ENCODE results near the gene TRIP12. TPM values are rescaled to one million over a fixed set of nuclear protein-coding genes. Genes with fewer than 3 reads are reported as not detected.
"Not testable (repeated sequence)": the region's sequence is repeated elsewhere in the genome, so short reads cannot be mapped to it uniquely, and the experiment has no call there.

Gene TRIP12
- total RNA-seq, 1 experiment from 2014 or later = 167 TPM

GRCh38 chr2:229761663-229762062 is 160.1 kb downstream of the TRIP12 start:
- no peaks in the 10 kb centered on the region for H3K9me3 ChIP-seq (replicated peaks)
- no peak for DNase-seq
- H3K27me3 ChIP-seq = no peaks in the 10 kb centered on the region
- H3K4me1 ChIP-seq = no peaks in the 10 kb centered on the region
- H3K36me3 ChIP-seq = peaks cover 21% of the 10 kb centered on the region
- no peak overlapping the region for H3K27ac ChIP-seq
- H3K4me3 ChIP-seq = no peak overlapping the region

DNA sequence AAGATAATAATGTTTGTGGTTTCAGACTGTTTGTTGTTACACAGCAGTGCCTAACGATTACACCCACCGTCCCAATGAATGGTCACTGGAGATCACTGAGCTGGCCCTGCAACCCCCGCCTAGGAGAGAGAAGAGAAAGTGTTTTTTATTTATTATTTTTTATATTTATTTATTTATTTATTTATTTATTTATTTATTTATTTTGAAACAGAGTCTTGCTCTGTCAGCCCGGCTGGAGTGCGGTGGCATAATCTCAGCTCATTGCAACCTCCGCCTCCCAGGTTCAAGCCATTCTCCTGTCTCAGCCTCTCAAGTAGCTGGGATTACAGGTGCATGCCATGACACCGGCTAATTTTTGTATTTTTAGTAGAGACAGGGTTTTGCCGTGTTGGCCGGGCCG is 164.3 kb downstream of the TRIP12 start:
- not testable (repeated sequence) for H3K36me3 ChIP-seq; DNase-seq; H3K27me3 ChIP-seq; H3K27ac ChIP-seq; H3K9me3 ChIP-seq (replicated peaks); H3K4me3 ChIP-seq; H3K4me1 ChIP-seq

GRCh38 chr2:229752970-229753729 is 168.7 kb downstream of the TRIP12 start:
- H3K4me3 ChIP-seq = no peak overlapping the region
- H3K27me3 ChIP-seq = no peaks in the 10 kb centered on the region
- H3K27ac ChIP-seq = no peak overlapping the region

GRCh38 chr2:229749779-229750178 is 172.0 kb downstream of the TRIP12 start:
- no peaks in the 10 kb centered on the region for H3K9me3 ChIP-seq (replicated peaks)
- no peak overlapping the region for H3K4me3 ChIP-seq
- no peak overlapping the region for H3K27ac ChIP-seq
- DNase-seq = no peak
- no peaks in the 10 kb centered on the region for H3K4me1 ChIP-seq
- H3K36me3 ChIP-seq = no peaks in the 10 kb centered on the region
- H3K27me3 ChIP-seq = no peaks in the 10 kb centered on the region

More at GRCh38 chr2:229752970-229753729, 168.7 kb downstream of the TRIP12 start:
- Histone ChIP-seq H3K36me3 (no peaks in the 10 kb centered on the region), H3K4me1 (no peaks in the 10 kb centered on the region), H3K9me3 (replicated peaks) (no peaks in the 10 kb centered on the region)
- no peak for DNase-seq

GRCh38 chr2:229748950-229749349 is 172.9 kb downstream of the TRIP12 start:
- Histone ChIP-seq H3K36me3 (no peaks in the 10 kb centered on the region), H3K9me3 (replicated peaks) (no peaks in the 10 kb centered on the region), H3K4me1 (no peaks in the 10 kb centered on the region), H3K27me3 (no peaks in the 10 kb centered on the region), H3K4me3 (no peak overlapping the region), H3K27ac (no peak overlapping the region)
- DNase-seq = no peak

GRCh38 chr2:229742691-229743090 is 179.1 kb downstream of the TRIP12 start:
- H3K36me3 ChIP-seq; H3K27ac ChIP-seq; H3K4me3 ChIP-seq; DNase-seq; H3K4me1 ChIP-seq; H3K9me3 ChIP-seq (replicated peaks); H3K27me3 ChIP-seq: not testable (repeated sequence)

- DNase-seq = no peak
- Histone ChIP-seq H3K9me3 (replicated peaks) (peaks cover 7% of the 10 kb centered on the region), H3K4me3 (no peak overlapping the region), H3K27me3 (no peaks in the 10 kb centered on the region), H3K27ac (no peak overlapping the region), H3K36me3 (no peaks in the 10 kb centered on the region), H3K4me1 (no peaks in the 10 kb centered on the region; the same call in 1 of the 2 replicates)
Measured at GRCh38 chr2:229740279-229740678, 181.5 kb downstream of the TRIP12 start.

DNA sequence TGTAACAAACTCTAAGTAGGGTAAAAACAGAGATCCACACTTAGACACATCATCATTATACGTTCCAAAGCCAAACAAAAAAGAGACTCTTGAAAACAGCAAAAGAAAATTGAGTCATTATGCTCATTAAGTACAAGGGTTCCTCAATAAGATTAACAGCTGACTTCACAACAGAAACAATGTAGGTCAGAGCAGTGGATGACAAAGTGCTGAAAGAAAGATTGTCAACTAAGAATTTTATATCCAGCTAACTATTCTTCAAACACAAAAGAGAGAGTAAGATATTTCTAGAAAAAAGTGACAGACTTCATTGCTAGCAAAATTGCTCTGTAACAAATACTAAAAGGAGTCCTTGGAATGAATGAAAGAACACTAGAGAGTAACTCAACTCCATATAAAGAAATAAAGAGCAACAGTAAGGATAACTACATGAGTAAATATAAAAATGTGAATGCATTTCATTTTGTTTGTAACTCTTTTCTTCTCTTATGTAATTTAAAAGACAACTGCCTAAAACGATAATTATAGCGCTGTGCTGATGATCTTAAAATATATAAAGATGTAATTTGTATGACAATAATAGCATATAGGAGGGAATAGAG is 183.7 kb downstream of the TRIP12 start:
- no peak overlapping the region for H3K4me3 ChIP-seq
- H3K9me3 ChIP-seq (replicated peaks) = peaks cover 7% of the 10 kb centered on the region
- H3K4me1 ChIP-seq = no peaks in the 10 kb centered on the region; the same call in 1 of the 2 replicates
- no peak overlapping the region for H3K27ac ChIP-seq
- H3K36me3 ChIP-seq = no peaks in the 10 kb centered on the region
- H3K27me3 ChIP-seq = no peaks in the 10 kb centered on the region
- DNase-seq = no peak

DNA sequence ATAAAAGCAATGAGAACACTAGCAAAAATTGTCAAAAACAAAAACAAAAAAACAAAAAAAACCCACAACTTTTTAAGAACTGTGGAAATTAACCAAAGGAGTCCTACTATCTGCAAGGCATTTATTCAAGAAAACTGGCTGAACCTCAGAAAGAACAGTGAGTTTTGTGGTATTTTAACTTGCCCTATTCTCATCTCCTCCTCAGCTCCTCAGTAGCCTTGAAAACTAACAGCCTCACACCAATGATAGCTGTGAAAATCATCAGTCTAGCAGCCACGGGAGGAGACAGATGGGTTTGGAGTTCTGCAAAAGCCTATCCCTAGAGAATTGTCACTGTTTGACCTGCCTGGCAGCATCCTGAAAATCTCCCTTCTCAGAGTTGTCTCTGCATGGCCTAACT is 187.4 kb downstream of the TRIP12 start:
- DNase-seq = no peak
- no peak overlapping the region for H3K4me3 ChIP-seq
- peaks cover 3% of the 10 kb centered on the region; the same call in 1 of the 2 replicates for H3K4me1 ChIP-seq
- H3K27me3 ChIP-seq = no peaks in the 10 kb centered on the region
- H3K9me3 ChIP-seq (replicated peaks) = peaks cover 7% of the 10 kb centered on the region
- H3K36me3 ChIP-seq = no peaks in the 10 kb centered on the region
- H3K27ac ChIP-seq = no peak overlapping the region

GRCh38 chr2:229733611-229734245 is 188.1 kb downstream of the TRIP12 start:
- Histone ChIP-seq H3K4me3 (no peak overlapping the region), H3K27me3 (no peaks in the 10 kb centered on the region), H3K27ac (no peak overlapping the region), H3K36me3 (no peaks in the 10 kb centered on the region), H3K4me1 (peaks cover 3% of the 10 kb centered on the region; the same call in 1 of the 2 replicates), H3K9me3 (replicated peaks) (peaks cover 7% of the 10 kb centered on the region)
- DNase-seq = no peak

- H3K9me3 ChIP-seq (replicated peaks) = peaks cover 2% of the 10 kb centered on the region
Measured at GRCh38 chr2:229732897-229733296, 188.9 kb downstream of the TRIP12 start.

DNA sequence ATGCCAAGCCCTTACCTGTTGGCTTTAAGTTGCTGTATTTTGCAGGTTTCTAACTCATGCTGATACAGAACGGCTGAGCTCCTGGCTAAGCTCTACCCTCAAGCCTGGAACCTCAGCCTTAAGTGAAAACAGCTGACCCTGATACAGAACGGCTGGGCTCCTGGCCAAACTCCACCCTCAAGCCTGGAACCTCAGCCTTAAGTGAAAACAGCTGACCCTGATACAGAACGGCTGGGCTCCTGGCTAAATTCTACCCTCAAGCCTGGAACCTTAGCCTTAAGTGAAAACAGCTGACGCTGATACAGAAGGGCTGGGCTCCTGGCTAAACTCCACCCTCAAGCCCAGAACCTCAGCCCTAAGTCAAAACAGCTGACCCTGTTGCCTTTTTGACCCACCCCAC is 189.9 kb downstream of the TRIP12 start:
- peaks cover 3% of the 10 kb centered on the region; the same call in 1 of the 2 replicates for H3K4me1 ChIP-seq
- no peaks in the 10 kb centered on the region for H3K9me3 ChIP-seq (replicated peaks)
- DNase-seq = peak; percentile 35 to 79
- H3K27ac ChIP-seq = no peak overlapping the region
- H3K27me3 ChIP-seq = no peaks in the 10 kb centered on the region
- no peak overlapping the region for H3K4me3 ChIP-seq
- H3K36me3 ChIP-seq = no peaks in the 10 kb centered on the region

More at GRCh38 chr2:229732897-229733296, 188.9 kb downstream of the TRIP12 start:
- Histone ChIP-seq H3K27ac (no peak overlapping the region), H3K36me3 (no peaks in the 10 kb centered on the region), H3K4me3 (no peak overlapping the region), H3K27me3 (no peaks in the 10 kb centered on the region), H3K4me1 (peaks cover 3% of the 10 kb centered on the region; the same call in 1 of the 2 replicates)
- DNase-seq = no peak

DNA sequence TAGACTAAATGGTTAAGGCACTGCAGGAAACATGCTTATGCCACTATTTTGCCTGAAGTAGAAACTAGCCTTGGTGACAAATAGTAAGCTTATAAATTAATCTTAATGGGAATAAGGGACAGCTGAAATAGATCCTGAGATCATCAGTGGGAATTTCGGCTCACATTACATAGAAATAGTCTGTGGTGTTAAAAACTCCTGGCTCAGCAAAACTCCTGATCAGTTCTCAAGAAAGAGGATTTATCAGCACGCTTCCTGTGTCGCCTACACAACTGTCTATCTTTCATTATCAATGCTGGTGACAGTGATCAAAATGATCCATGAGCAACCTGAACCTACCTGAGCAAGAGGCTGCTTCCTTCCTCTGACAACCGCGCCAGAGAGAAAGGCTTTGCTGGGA is 190.4 kb downstream of the TRIP12 start:
- H3K9me3 ChIP-seq (replicated peaks) = no peaks in the 10 kb centered on the region
- H3K36me3 ChIP-seq = no peaks in the 10 kb centered on the region
- H3K27ac ChIP-seq = no peak overlapping the region
- no peak for DNase-seq
- peaks cover 4% of the 10 kb centered on the region for H3K4me1 ChIP-seq
- H3K27me3 ChIP-seq = no peaks in the 10 kb centered on the region
- no peak overlapping the region for H3K4me3 ChIP-seq

- no peaks in the 10 kb centered on the region for H3K36me3 ChIP-seq
- H3K27me3 ChIP-seq = no peaks in the 10 kb centered on the region
- no peak for DNase-seq
- H3K4me1 ChIP-seq = peaks cover 11% of the 10 kb centered on the region
- no peaks in the 10 kb centered on the region for H3K9me3 ChIP-seq (replicated peaks)
- no peak overlapping the region for H3K4me3 ChIP-seq
- no peak overlapping the region for H3K27ac ChIP-seq
Measured at GRCh38 chr2:229728370-229728769, 193.4 kb downstream of the TRIP12 start.

DNA sequence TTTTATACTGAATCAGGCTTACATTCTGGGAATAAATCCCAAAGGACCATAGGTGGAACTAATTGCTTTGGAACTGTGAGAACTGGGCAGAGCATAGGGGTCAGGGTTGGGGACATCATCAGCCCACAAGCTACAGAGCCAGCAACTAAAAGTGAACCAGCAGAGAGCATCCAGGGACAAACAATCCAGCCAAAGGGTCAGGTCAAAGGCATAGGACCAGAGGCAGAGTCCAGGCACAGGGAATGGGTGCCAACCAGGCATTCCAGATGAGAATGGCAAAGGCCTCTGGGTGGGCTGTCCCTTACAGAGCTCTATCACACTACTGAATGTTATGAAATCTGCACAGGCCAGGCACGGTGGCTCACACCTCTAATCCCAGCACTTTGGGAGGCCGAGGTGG is 195.2 kb downstream of the TRIP12 start:
- Histone ChIP-seq H3K4me3 (no peak overlapping the region), H3K36me3 (no peaks in the 10 kb centered on the region), H3K27ac (no peak overlapping the region), H3K27me3 (no peaks in the 10 kb centered on the region), H3K9me3 (replicated peaks) (no peaks in the 10 kb centered on the region), H3K4me1 (peaks cover 10% of the 10 kb centered on the region)
- DNase-seq = no peak

All from SJCRH30 (cell line).